ENCODE results near the gene CDK14. TPM values are rescaled to one million over a fixed set of nuclear protein-coding genes. Genes with fewer than 3 reads are reported as not detected.

The CDK14 gene
- total and polyA plus RNA-seq, 2 donors (not counting 3 experiments of a cell fraction or from before 2014, with no cell fraction given), result 5.5 to 34.2 TPM

GRCh38 chr7:90654718-90655427 lies 58.8 kb downstream of the CDK14 start:
- intact Hi-C loops (cut with micrococcal nuclease) (loop anchor here (1.0 to 5.0 kb wide), 2 partner anchors 37 to 60 kb away; no protein-coding TSS in a partner anchor), dilution Hi-C loops (cut with MboI; ENCODE audit: extremely low pct_ligation_motif_present, low sequenced_read_pairs) (no loop called here)
- POLR2A ChIA-PET, result no interaction called here
- Histone ChIP-seq H3K4me2 (ENCODE audit: insufficient read depth, low read length) (peak overlapping the region; percentile 54), H3K9me3 (replicated peaks; ENCODE audit: control insufficient read depth, insufficient read depth, low read length) (no peaks in the 10 kb centered on the region), H3K9me1 (replicated peaks; ENCODE audit: control insufficient read depth, extremely low read depth, insufficient read depth, low read length) (no peaks in the 10 kb centered on the region), H3K79me2 (ENCODE audit: control insufficient read depth, insufficient read depth, low read length) (peaks cover 44% of the 10 kb centered on the region), H3K4me3 (replicated peaks in 1 of 3; ENCODE audit: insufficient read depth in 1 of 3, low read depth in 1 of 3, low read length in 3 of 3) (no peak overlapping the region), H3K36me3 (ENCODE audit: control insufficient read depth in 2 of 2, extremely low read depth in 1 of 2, insufficient read depth in 2 of 2, low read length in 2 of 2) (no peaks in the 10 kb centered on the region), H3K27ac (ENCODE audit: insufficient read depth, low read depth, low read length) (peak overlapping the region; percentile 44), H3K9ac (replicated peaks; ENCODE audit: extremely low read depth, insufficient read depth, low read length) (no peak overlapping the region), H3K27me3 (ENCODE audit: control insufficient read depth in 2 of 2, insufficient read depth in 2 of 2, low read length in 2 of 2) (no peaks in the 10 kb centered on the region), H4K20me1 (replicated peaks; ENCODE audit: control insufficient read depth, extremely low read depth, insufficient read depth, low read length) (no peaks in the 10 kb centered on the region), H3K4me1 (ENCODE audit: control insufficient read depth, extremely low read depth, insufficient read depth, low read length) (peaks cover 22% of the 10 kb centered on the region), H2AFZ (ENCODE audit: low read depth, low read length) (no peak overlapping the region)
- CTCF ChIA-PET, result interaction anchor here (1.6 kb wide), 1 partner anchor 26 kb away, joined by 3 read pairs; no protein-coding TSS in a partner anchor
- TF ChIP-seq POLR2A (IDR thresholded peaks at IDR 0.05; ENCODE audit: low read depth, low read length), result no peak
- TF ChIP-seq CTCF (IDR thresholded peaks at IDR 0.05; ENCODE audit: extremely low read depth in 1 of 2, insufficient read depth in 1 of 2, low read depth in 1 of 2, low read length in 2 of 2), result no peak
- TF ChIP-seq FOS (IDR thresholded peaks at IDR 0.05; ENCODE audit: borderline replicate concordance, insufficient read depth, low read length), result no peak
- TF ChIP-seq EZH2 (IDR thresholded peaks at IDR 0.05; ENCODE audit: borderline replicate concordance, low read depth, low read length, severe bottlenecking), result no peak
- TF ChIP-seq MYC (IDR thresholded peaks at IDR 0.05; ENCODE audit: low read depth, low read length), result no peak
- no peak for FAIRE-seq
- BruUV-seq (replicated peaks), result no TSS peak
- no peak for DNase-seq (ENCODE audit: low read depth, low spot score)
